Liver (tissue), 9 donors: ENCODE results near the gene NFAT5. TPM values are rescaled to one million over a fixed set of nuclear protein-coding genes. Genes with fewer than 3 reads are reported as not detected.

Source experiments
- DNase-seq: peaks from one replicate; pipeline ENCODE4 v3.0.0-alpha.2; 2017; ENCODE audit warnings: low spot score
- H3K27ac ChIP-seq, 2 donors: one replicate each; pipeline ENCODE4 v1.7.0; 2013; ENCODE audit warnings: inconsistent platforms in 2 of 2, low read length in 2 of 2, control low read depth in 1 of 2, low read depth in 1 of 2, mild to moderate bottlenecking in 1 of 2
- H3K27me3 ChIP-seq, 4 donors: one replicate each; pipeline versions ENCODE4 v1.6.1 to v1.7.0; 2013; ENCODE audit warnings: low read length in 3 of 4, inconsistent platforms in 1 of 4, mild to moderate bottlenecking in 1 of 4, moderate library complexity in 1 of 4; ENCODE audit not compliant: control insufficient read depth in 4 of 4, insufficient read depth in 4 of 4
- H3K36me3 ChIP-seq, 4 donors: one replicate each; pipeline versions ENCODE4 v1.6.1 to v1.7.0; 2013; ENCODE audit warnings: low read length in 3 of 4, mild to moderate bottlenecking in 3 of 4, low read depth in 1 of 4, moderate library complexity in 1 of 4; ENCODE audit not compliant: control insufficient read depth in 4 of 4, insufficient read depth in 3 of 4
- H3K4me1 ChIP-seq, 4 donors: one replicate each; pipeline versions ENCODE4 v1.6.1 to v1.7.0; 2013; ENCODE audit warnings: low read length in 3 of 4, mild to moderate bottlenecking in 3 of 4, moderate library complexity in 1 of 4; ENCODE audit not compliant: control insufficient read depth in 4 of 4, insufficient read depth in 4 of 4
- H3K4me3 ChIP-seq, 3 donors: one replicate each; pipeline versions ENCODE4 v1.6.1 to v1.7.0; 2013; ENCODE audit warnings: low read length in 3 of 3, control low read depth in 1 of 3, low read depth in 1 of 3, mild to moderate bottlenecking in 1 of 3
- H3K9ac ChIP-seq, 2 donors: one replicate each; pipeline ENCODE4 v1.7.0; 2013; ENCODE audit warnings: low read length in 2 of 2, mild to moderate bottlenecking in 2 of 2, moderate library complexity in 2 of 2, control low read depth in 1 of 2, low read depth in 1 of 2
- H3K9me3 ChIP-seq, 4 donors: one replicate each; pipeline versions ENCODE4 v1.6.1 to v1.7.0; 2013; ENCODE audit warnings: low read length in 3 of 4; ENCODE audit not compliant: control insufficient read depth in 4 of 4
- CTCF ChIP-seq: fragments of 150-350 bp; IDR thresholded peaks from 2 replicates; pipeline ENCODE4 v1.5.1; 2017; ENCODE audit warnings: improper control_type of control experiment, low read depth, low read length; ENCODE audit not compliant: missing input control
- EGR1 ChIP-seq, 2 donors: IDR thresholded peaks; 2 replicates each; pipeline ENCODE4 v1.6.1; 2016 to 2018; ENCODE audit warnings: antibody characterized with exemption in 2 of 2, low read depth in 2 of 2
- FOXA1 ChIP-seq: IDR thresholded peaks from 2 replicates; pipeline ENCODE4 v1.6.1; 2016; ENCODE audit warnings: antibody characterized with exemption
- FOXA2 ChIP-seq: IDR thresholded peaks from 2 replicates; pipeline ENCODE4 v1.6.1; 2016; ENCODE audit warnings: antibody characterized with exemption
- HNF4G ChIP-seq: IDR thresholded peaks from 2 replicates; pipeline ENCODE4 v1.6.1; 2016; ENCODE audit warnings: antibody characterized with exemption
- JUND ChIP-seq, 2 donors: IDR thresholded peaks; 2 replicates each; pipeline ENCODE4 v1.6.1; 2016; ENCODE audit warnings: antibody characterized with exemption in 2 of 2
- NR2F2 ChIP-seq: IDR thresholded peaks from 2 replicates; pipeline ENCODE4 v1.6.1; 2016; ENCODE audit warnings: antibody characterized with exemption
- RXRA ChIP-seq, 2 donors: IDR thresholded peaks; 2 replicates each; pipeline ENCODE4 v1.6.1; 2017 to 2018; ENCODE audit warnings: antibody characterized with exemption in 2 of 2, mild to moderate bottlenecking in 1 of 2
- SP1 ChIP-seq: IDR thresholded peaks from 2 replicates; pipeline ENCODE4 v1.6.1; 2018; ENCODE audit warnings: antibody characterized with exemption, mild to moderate bottlenecking
- TAF1 ChIP-seq: conservative IDR thresholded peaks from 2 replicates; pipeline ENCODE4 v1.6.1; 2016; ENCODE audit warnings: antibody characterized with exemption, mild to moderate bottlenecking
- WGBS: extraction: QIAGEN DNeasy Blood & Tissue Kit; methylation state at CpG from one replicate; pipeline ENCODE4 v1.1.7; 2013; 5-methylcytosine and 5-hydroxymethylcytosine counted together
- polyA plus RNA-seq, 2 donors: library from polyadenylated mRNA; stranded (reverse) in 1 of 2; unstranded in 1 of 2; fragments of 200-250 nt in 1 of 2; fragments of >200 nt in 1 of 2; fragmentation: Nextera tagmentation in 1 of 2; extraction: Ambion mirVana in 1 of 2; gene quantifications; one replicate each; pipeline versions ENCODE4 v1.2.1 to v1.2.3, GENCODE V29; 2013 to 2015
- total RNA-seq, 2 donors: library from RNA; depleted of rRNA; stranded (reverse); fragments of >200 nt; gene quantifications; one replicate each; pipeline ENCODE4 v1.2.3, GENCODE V29; 2014
- TF ChIP-seq, protein P1 (sequence below): IDR thresholded peaks from 2 replicates; pipeline ENCODE4 v1.6.1; 2016; ENCODE audit warnings: antibody characterized with exemption
- TF ChIP-seq, protein P2 (sequence below): IDR thresholded peaks from 2 replicates; pipeline ENCODE4 v1.6.1; 2016; ENCODE audit warnings: antibody characterized with exemption, mild to moderate bottlenecking
- donor health status: healthy.
- donor health status: healthy.
- donor health status: healthy.
- donor health status: healthy.
- donor health status: healthy.

NFAT5 gene
- total and polyA plus RNA-seq, 4 donors: 1.5 to 21.0 (median 11.2) TPM

GRCh38 chr16:69616082-69616481 is 50.3 kb downstream of the NFAT5 start:
- H3K9ac ChIP-seq: no peak overlapping the region
- no peaks in the 10 kb centered on the region for H3K9me3 ChIP-seq
- H3K27me3 ChIP-seq: no peaks in the 10 kb centered on the region
- H3K4me1 ChIP-seq: peaks cover 0 to 21% (median under 1%) of the 10 kb centered on the region in 4 donors
- no peaks in the 10 kb centered on the region for H3K36me3 ChIP-seq
- 77% methylated on average over 4 of the region's 4 CpGs for WGBS
- H3K4me3 ChIP-seq: no peak overlapping the region
- DNase-seq: no peak
- no peak overlapping the region for H3K27ac ChIP-seq
- TF ChIP-seq EGR1 (IDR thresholded peaks at IDR 0.05; ENCODE audit: low read depth in 2 of 2) (no peak), JUND (IDR thresholded peaks at IDR 0.05) (no peak), SP1 (no peak), CTCF (no peak)

DNA sequence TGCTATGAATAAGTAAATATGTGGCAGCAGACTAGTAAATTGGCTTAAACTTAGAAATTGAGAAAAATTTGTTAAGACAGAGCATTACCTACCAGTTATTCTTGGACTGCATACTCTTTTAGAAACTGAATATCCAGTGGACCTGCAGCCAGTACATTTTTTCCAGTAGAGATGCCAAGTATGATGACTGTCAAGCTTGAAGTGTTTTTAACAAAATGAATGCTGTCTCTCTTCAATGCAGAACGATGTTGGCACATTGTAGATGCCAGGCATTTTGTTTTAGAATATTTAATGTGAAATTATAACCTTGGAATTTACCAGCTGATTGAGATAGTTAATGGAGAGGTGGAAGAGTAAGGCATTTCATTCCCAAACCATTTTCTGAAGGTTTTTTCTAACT is 52.5 kb downstream of the NFAT5 start:
- no peak overlapping the region for H3K27ac ChIP-seq
- no peak for TF ChIP-seq FOXA1
- no peak for TF ChIP-seq EGR1 (IDR thresholded peaks at IDR 0.05; ENCODE audit: low read depth in 2 of 2)
- TF ChIP-seq, protein P1, sequence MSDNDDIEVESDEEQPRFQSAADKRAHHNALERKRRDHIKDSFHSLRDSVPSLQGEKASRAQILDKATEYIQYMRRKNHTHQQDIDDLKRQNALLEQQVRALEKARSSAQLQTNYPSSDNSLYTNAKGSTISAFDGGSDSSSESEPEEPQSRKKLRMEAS: no peak
- TF ChIP-seq NR2F2: no peak
- no peak for TF ChIP-seq FOXA2
- no peak for TF ChIP-seq TAF1
- TF ChIP-seq, protein P2, sequence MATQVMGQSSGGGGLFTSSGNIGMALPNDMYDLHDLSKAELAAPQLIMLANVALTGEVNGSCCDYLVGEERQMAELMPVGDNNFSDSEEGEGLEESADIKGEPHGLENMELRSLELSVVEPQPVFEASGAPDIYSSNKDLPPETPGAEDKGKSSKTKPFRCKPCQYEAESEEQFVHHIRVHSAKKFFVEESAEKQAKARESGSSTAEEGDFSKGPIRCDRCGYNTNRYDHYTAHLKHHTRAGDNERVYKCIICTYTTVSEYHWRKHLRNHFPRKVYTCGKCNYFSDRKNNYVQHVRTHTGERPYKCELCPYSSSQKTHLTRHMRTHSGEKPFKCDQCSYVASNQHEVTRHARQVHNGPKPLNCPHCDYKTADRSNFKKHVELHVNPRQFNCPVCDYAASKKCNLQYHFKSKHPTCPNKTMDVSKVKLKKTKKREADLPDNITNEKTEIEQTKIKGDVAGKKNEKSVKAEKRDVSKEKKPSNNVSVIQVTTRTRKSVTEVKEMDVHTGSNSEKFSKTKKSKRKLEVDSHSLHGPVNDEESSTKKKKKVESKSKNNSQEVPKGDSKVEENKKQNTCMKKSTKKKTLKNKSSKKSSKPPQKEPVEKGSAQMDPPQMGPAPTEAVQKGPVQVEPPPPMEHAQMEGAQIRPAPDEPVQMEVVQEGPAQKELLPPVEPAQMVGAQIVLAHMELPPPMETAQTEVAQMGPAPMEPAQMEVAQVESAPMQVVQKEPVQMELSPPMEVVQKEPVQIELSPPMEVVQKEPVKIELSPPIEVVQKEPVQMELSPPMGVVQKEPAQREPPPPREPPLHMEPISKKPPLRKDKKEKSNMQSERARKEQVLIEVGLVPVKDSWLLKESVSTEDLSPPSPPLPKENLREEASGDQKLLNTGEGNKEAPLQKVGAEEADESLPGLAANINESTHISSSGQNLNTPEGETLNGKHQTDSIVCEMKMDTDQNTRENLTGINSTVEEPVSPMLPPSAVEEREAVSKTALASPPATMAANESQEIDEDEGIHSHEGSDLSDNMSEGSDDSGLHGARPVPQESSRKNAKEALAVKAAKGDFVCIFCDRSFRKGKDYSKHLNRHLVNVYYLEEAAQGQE: no peak
- WGBS: 81% methylated on average over 1 of the region's 1 CpG
- H3K9me3 ChIP-seq: no peaks in the 10 kb centered on the region
- H3K4me1 ChIP-seq: peaks cover 0 to 14% (median 1%) of the 10 kb centered on the region in 4 donors
- no peak for DNase-seq
- peaks cover 0 to 2% (median 0%) of the 10 kb centered on the region in 4 donors for H3K36me3 ChIP-seq
- H3K4me3 ChIP-seq: no peak overlapping the region
- no peaks in the 10 kb centered on the region for H3K27me3 ChIP-seq
- H3K9ac ChIP-seq: no peak overlapping the region

- Histone ChIP-seq H3K4me1 (peaks cover 0 to 10% (median 1%) of the 10 kb centered on the region in 4 donors), H3K27me3 (no peaks in the 10 kb centered on the region), H3K4me3 (no peak overlapping the region), H3K27ac (no peak overlapping the region), H3K9ac (no peak overlapping the region), H3K9me3 (no peaks in the 10 kb centered on the region), H3K36me3 (peaks cover 0 to 2% (median 0%) of the 10 kb centered on the region in 4 donors)
- no peak for TF ChIP-seq HNF4G
- TF ChIP-seq RXRA (IDR thresholded peaks at IDR 0.05): no peak
- no peak for TF ChIP-seq EGR1 (IDR thresholded peaks at IDR 0.05; ENCODE audit: low read depth in 2 of 2)
- DNase-seq: no peak
- 87% methylated on average over 3 of the region's 3 CpGs for WGBS
These were observed 53.0 kb downstream of the NFAT5 start for GRCh38 chr16:69618721-69619120.
